Neural crest cell (in vitro differentiated cells): ENCODE measurements around the gene SLC18A2. TPM values are rescaled to one million over a fixed set of nuclear protein-coding genes. Genes with fewer than 3 reads are reported as not detected.
"Not testable (repeated sequence)": the region's sequence is repeated elsewhere in the genome, so short reads cannot be mapped to it uniquely, and the experiment has no call there.

Experiments
- DNase-seq: peaks from one replicate; pipeline ENCODE4 v3.0.0; 2021; ENCODE audit warnings: low read depth, mixed read lengths, low spot score
- H3K27ac Mint-ChIP-seq: one replicate; pipeline ENCODE4 v1.8.0; 2021; ENCODE audit warnings: mild to moderate bottlenecking, mixed read lengths; ENCODE audit not compliant: unreplicated experiment
- H3K27me3 Mint-ChIP-seq: 2 replicates; pipeline ENCODE4 v1.8.0; 2021; ENCODE audit warnings: low read depth, mild to moderate bottlenecking, mixed read lengths
- H3K36me3 Mint-ChIP-seq: 2 replicates; pipeline ENCODE4 v1.8.0; 2021; ENCODE audit warnings: low read depth, mild to moderate bottlenecking, mixed read lengths
- H3K4me1 Mint-ChIP-seq: 2 replicates; pipeline ENCODE4 v1.8.0; 2021; ENCODE audit warnings: mixed read lengths
- H3K4me3 Mint-ChIP-seq: one replicate; pipeline ENCODE4 v1.8.0; 2021; ENCODE audit warnings: mild to moderate bottlenecking, mixed read lengths
- H3K9me3 Mint-ChIP-seq: 2 replicates; pipeline ENCODE4 v1.8.0; 2021; ENCODE audit warnings: mixed read lengths
- total RNA-seq: library from RNA; stranded (reverse); gene quantifications from 2 replicates; pipeline ENCODE4 v1.2.1, GENCODE V29; 2021
- TF ChIP-seq, protein P1 (sequence below): fragments of 200-600 bp; sonication (generic); conservative IDR thresholded peaks from 2 replicates; pipeline ENCODE4 v1.5.0; 2021; ENCODE audit warnings: antibody characterized with exemption, mild to moderate bottlenecking

Gene SLC18A2
- total RNA-seq, 1 donor from 2014 or later, result 0.05 TPM

DNA sequence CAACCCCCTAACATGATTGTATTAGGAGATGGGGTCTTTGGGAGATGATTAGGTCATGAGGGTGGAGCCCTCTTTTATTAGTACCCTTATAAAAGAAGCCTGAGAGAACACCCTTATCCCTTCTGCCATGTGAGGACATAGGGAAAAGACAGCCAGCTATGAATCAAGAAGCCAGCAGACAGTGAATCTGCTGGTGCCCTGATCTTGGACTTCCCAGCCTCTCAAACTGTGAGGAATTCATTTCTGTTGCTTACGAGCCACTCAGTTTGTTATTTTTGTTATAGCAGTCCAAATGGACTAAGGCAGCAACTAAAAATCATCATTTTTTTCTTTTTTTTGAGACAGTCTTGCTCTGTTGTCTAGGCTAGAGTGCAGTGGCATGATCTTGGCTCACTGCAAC lies 59.8 kb downstream of the SLC18A2 start:
- DNase-seq, result no peak
- no peak overlapping the region for H3K4me3 Mint-ChIP-seq
- no peaks in the 10 kb centered on the region for H3K4me1 Mint-ChIP-seq
- TF ChIP-seq, protein P1, sequence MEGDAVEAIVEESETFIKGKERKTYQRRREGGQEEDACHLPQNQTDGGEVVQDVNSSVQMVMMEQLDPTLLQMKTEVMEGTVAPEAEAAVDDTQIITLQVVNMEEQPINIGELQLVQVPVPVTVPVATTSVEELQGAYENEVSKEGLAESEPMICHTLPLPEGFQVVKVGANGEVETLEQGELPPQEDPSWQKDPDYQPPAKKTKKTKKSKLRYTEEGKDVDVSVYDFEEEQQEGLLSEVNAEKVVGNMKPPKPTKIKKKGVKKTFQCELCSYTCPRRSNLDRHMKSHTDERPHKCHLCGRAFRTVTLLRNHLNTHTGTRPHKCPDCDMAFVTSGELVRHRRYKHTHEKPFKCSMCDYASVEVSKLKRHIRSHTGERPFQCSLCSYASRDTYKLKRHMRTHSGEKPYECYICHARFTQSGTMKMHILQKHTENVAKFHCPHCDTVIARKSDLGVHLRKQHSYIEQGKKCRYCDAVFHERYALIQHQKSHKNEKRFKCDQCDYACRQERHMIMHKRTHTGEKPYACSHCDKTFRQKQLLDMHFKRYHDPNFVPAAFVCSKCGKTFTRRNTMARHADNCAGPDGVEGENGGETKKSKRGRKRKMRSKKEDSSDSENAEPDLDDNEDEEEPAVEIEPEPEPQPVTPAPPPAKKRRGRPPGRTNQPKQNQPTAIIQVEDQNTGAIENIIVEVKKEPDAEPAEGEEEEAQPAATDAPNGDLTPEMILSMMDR, result no peak
- H3K36me3 Mint-ChIP-seq, result peaks cover 36% of the 10 kb centered on the region
- H3K27me3 Mint-ChIP-seq, result no peaks in the 10 kb centered on the region
- no peak overlapping the region for H3K27ac Mint-ChIP-seq
- H3K9me3 Mint-ChIP-seq, result peaks cover 11% of the 10 kb centered on the region

DNA sequence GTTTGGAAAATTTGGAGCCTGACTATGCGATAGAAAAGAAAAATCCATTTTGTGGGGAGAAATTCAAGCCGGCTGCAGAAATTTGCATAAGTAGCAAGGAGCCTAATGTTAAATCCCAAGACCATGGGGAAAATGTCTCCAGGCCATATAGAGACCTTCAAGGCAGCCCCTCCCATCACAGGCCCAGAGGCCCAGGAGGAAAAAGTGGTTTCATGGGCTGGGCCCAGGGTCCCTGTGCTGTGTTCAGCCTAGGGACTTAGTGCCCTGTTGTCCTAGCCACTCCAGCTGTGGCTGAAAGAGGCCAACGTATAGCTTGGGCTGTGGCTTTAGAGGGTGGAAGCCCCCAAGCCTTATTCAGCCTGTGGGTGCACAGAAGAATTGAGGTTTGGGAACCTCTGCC lies 62.5 kb downstream of the SLC18A2 start:
- not testable (repeated sequence) for H3K4me1 Mint-ChIP-seq, DNase-seq, H3K27ac Mint-ChIP-seq, H3K4me3 Mint-ChIP-seq, H3K27me3 Mint-ChIP-seq
- H3K36me3 Mint-ChIP-seq, result peaks cover 36% of the 10 kb centered on the region
- H3K9me3 Mint-ChIP-seq, result peaks cover 11% of the 10 kb centered on the region

DNA sequence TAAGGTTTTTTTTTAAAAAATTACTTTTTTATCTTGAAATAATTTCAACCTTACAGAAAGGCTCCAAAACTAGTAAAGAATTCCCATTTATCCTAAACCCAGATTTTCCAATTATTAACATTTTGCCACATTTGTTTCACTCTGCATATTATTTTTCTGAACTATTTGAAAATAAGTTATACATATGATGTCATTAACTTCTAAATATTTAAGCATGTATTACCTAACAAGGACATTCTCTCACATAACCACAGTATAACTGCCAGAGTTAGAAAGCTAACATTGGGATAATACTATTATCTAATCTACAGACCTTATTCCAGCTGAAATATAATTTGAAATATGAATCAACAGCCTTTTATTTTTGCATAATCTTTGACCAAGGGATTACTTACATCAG lies 65.8 kb downstream of the SLC18A2 start:
- Mint-ChIP-seq H3K36me3 (peaks cover 22% of the 10 kb centered on the region), H3K27ac (no peak overlapping the region), H3K4me3 (no peak overlapping the region), H3K9me3 (peaks cover 11% of the 10 kb centered on the region), H3K4me1 (no peaks in the 10 kb centered on the region), H3K27me3 (no peaks in the 10 kb centered on the region)
- no peak for DNase-seq
- TF ChIP-seq, protein P1, result no peak

DNA sequence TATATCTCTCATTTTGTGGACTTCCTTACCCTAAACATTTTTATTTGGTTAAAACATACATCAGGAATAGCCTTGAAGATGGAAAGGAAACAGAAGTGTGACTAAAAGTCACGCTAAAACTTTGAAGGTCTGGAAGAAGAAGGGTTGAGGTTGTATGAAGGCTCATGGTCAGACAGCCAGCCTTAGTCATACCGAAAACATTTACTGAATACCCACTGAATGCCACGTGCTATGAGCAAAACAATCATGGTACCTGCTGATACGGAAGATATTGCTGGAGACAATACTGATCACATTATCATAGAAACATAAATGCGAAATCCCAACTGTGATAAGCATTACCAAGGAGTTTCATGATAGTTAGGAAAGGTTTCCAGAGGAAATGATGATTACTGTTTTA lies 70.3 kb downstream of the SLC18A2 start:
- Mint-ChIP-seq H3K36me3 (peaks cover 7% of the 10 kb centered on the region), H3K4me1 (no peaks in the 10 kb centered on the region), H3K27me3 (no peaks in the 10 kb centered on the region), H3K27ac (no peak overlapping the region), H3K4me3 (no peak overlapping the region), H3K9me3 (no peaks in the 10 kb centered on the region)
- no peak for DNase-seq
- TF ChIP-seq, protein P1, result no peak

DNA sequence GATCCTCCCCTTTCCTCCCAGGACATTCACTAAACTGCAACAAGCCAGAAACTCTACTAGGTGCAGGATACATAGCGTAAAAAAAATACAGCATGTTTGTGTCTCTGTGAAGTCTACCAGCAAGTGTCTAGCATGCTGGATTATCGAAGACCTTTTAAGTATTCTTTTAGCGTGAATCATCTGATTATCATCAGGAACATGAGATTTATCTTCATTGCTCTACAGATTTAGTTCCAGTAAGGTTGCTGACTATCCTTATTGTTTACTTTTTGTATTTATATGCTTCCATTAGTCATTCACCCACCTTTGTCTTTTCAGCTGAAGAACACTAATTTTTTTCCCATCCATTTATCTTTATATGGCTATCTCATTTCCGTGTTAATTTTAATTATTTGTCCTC lies 71.5 kb downstream of the SLC18A2 start:
- Mint-ChIP-seq H3K4me3 (no peak overlapping the region), H3K9me3 (no peaks in the 10 kb centered on the region), H3K27ac (no peak overlapping the region), H3K4me1 (no peaks in the 10 kb centered on the region), H3K27me3 (no peaks in the 10 kb centered on the region), H3K36me3 (peaks cover 7% of the 10 kb centered on the region)
- DNase-seq, result no peak
- TF ChIP-seq, protein P1, result no peak

DNA sequence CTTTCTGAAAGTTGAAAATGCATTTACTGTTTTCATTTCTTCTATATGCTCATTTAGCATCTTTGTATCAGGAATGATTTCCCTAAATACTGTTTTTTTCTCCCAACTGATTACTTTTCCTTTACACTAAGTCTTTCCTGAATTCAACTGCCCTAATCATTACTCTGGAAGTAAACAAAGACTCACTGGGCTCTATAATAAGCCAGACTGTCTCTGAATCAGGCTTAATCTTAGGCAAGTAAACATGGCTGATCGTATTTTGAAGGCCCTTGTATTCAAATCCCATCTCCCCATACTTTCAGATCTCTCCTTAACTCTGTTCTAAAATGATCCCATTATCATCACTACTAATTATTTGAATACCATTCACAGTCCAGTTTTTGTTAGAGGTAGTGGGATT lies 72.7 kb downstream of the SLC18A2 start:
- DNase-seq, result no peak
- no peak overlapping the region for H3K4me3 Mint-ChIP-seq
- H3K36me3 Mint-ChIP-seq, result peaks cover 7% of the 10 kb centered on the region
- no peaks in the 10 kb centered on the region for H3K9me3 Mint-ChIP-seq
- no peaks in the 10 kb centered on the region for H3K4me1 Mint-ChIP-seq
- TF ChIP-seq, protein P1, result no peak
- no peak overlapping the region for H3K27ac Mint-ChIP-seq
- no peaks in the 10 kb centered on the region for H3K27me3 Mint-ChIP-seq
